ENCODE measurements around the gene MTCH2. TPM values are rescaled to one million over a fixed set of nuclear protein-coding genes. Genes with fewer than 3 reads are reported as not detected.
A peak's percentile ranks its signal among the peaks of the same experiment; 100 is the strongest.
"Not testable (repeated sequence)": the region's sequence is repeated elsewhere in the genome, so short reads cannot be mapped to it uniquely, and the experiment has no call there.

Gene MTCH2
- total RNA-seq, result 111 TPM
- long read RNA-seq, transcript MTCH2-201 (13 exons, 2,587 nt), result major isoform, 122 of 150 reads
- long read RNA-seq, partial matches to known transcripts, result 10 of 150 reads
- long read RNA-seq, other reads (novel, unspliced or antisense), result 17 of 150 reads

- peak; percentile 98 for ATAC-seq (ENCODE audit: poor library complexity)
- intact Hi-C loops (cut with DNase I), result loop anchor here (10.0 kb wide), 2 partner anchors 73 to 193 kb away; partner anchors contain the start of gene AGBL2
- peak; percentile 96 for DNase-seq
Measured at GRCh38 chr11:47642099-47642855, at the start of gene MTCH2. MTCH2 (minus strand) TSS chr11:47642559; CDS start chr11:47642465, 94 bp downstream.

DNA sequence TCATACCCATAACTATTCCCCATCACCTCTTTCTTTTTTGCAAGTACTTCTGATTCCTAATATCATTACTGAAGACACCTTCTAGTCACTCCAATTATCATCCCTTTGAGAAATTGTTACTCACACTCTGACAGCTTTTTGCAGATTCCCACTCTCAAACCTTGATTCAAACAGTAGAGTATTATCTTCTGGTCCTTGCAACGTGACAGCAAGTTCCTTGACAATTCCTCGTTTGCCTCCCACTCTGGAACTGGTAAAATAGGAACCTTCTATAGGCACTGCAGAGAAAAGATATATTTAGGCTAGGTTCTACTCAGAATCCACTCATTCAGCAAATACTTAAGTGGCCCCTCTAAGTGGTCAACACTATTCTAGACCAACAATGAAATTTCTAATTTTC is 49.6 kb upstream of the MTCH2 start:
- intact Hi-C loops (cut with DNase I), result no loop called here
- DNase-seq (no peak), ATAC-seq (ENCODE audit: poor library complexity) (no peak)

- DNase-seq (no peak), ATAC-seq (ENCODE audit: poor library complexity) (no peak)
- intact Hi-C loops (cut with DNase I), result no loop called here
Measured at GRCh38 chr11:47689480-47689879, 47.1 kb upstream of the MTCH2 start.

- DNase-seq, result no peak
- intact Hi-C loops (cut with DNase I), result no loop called here
- ATAC-seq (ENCODE audit: poor library complexity), result no peak
Measured at GRCh38 chr11:47688991-47689390, 46.6 kb upstream of the MTCH2 start.

GRCh38 chr11:47688111-47688510 is 45.8 kb upstream of the MTCH2 start:
- DNase-seq, result no peak
- intact Hi-C loops (cut with DNase I), result no loop called here

GRCh38 chr11:47686704-47687103 is 44.3 kb upstream of the MTCH2 start:
- intact Hi-C loops (cut with DNase I); DNase-seq; ATAC-seq (ENCODE audit: poor library complexity): not testable (repeated sequence)

More at GRCh38 chr11:47688111-47688510, 45.8 kb upstream of the MTCH2 start:
- no peak for ATAC-seq (ENCODE audit: poor library complexity)

DNA sequence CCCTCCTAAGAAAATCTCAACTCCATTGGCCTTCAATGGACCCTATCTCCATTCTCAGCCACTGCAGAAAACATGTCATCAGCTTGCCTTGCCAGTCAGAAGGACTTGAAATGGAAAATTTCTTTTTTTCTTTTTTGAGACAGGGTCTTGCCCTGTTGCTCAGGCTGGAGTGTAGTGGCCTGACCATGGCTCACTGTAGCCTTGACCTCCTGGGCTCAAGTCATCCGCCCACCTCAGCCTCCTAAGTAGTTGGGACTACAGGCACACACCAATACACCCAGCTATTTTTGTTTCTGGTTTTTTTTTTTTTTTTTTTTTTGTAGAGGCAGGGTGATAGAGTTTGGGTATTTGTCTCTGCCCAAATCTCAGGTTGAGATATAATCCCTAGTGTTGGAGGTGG is 43.8 kb upstream of the MTCH2 start:
- ATAC-seq (ENCODE audit: poor library complexity), result no peak
- no peak for DNase-seq
- intact Hi-C loops (cut with DNase I), result no loop called here

GRCh38 chr11:47675851-47676250 is 33.5 kb upstream of the MTCH2 start:
- DNase-seq (no peak), ATAC-seq (ENCODE audit: poor library complexity) (no peak)
- intact Hi-C loops (cut with DNase I), result no loop called here

DNA sequence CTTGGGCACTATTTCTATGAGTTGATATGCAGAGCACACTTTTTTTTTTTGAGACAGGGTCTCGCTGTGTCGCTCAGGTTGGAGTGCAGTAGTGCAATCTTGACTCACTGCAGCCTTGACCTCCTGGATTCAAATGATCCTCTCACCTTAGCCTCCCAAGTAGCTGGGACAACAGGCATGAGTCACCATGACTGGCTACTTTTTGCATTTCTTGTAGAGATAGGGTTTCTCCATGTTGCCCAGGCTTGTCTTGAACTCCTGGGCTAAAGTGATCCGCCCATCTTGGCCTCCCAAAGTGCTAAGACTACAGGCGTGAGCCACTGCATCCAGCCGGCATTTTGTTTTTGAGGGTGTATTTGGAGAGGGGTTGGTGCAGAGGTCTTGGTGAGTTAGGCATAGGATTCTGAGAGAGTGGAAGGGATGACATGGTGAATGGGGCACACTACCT is 29.9 kb upstream of the MTCH2 start:
- DNase-seq, result no peak
- intact Hi-C loops (cut with DNase I), result no loop called here
- no peak for ATAC-seq (ENCODE audit: poor library complexity)

DNA sequence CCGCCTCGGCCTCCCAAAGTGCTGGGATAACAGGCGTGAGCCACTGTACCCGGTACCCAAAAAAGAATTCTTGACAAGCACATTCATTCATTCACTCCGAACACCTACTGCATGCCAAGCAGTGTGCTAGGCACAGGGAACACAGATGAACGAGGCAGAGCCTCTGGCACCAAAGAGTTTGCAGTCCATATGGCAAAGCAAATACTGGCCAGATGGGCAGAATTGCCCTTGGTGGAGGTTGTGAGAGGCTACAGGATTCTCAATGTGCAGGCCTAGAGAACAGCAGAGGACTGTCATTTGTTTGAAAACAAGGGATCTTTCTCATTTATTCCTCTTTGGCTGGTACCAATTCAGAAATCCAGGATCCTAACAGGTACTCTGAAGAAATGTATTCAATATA is 27.5 kb upstream of the MTCH2 start:
- no peak for DNase-seq
- no peak for ATAC-seq (ENCODE audit: poor library complexity)
- intact Hi-C loops (cut with DNase I), result no loop called here

GRCh38 chr11:47668665-47669064 is 26.3 kb upstream of the MTCH2 start:
- DNase-seq (no peak), ATAC-seq (ENCODE audit: poor library complexity) (no peak)
- intact Hi-C loops (cut with DNase I), result no loop called here

DNA sequence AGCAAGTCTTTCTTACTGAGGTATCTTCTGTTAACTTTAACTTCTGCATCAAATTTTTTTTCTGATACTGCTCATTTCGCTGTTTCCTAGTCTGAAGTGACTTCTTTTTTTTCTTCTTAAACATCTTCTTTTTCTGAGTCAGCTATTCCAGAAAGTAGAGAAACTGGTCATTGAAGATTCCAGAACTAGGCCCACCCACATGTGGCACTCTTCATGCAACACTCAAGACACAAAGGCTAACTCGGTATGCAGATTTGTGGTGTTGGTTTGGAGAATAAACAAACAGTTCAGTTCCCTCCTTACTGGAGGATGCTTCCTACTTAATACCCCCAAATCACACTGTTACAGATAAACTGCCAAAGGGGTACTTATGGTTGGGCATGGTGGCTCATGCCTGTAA is 25.2 kb upstream of the MTCH2 start:
- no peak for DNase-seq
- ATAC-seq (ENCODE audit: poor library complexity), result no peak
- intact Hi-C loops (cut with DNase I), result no loop called here

DNA sequence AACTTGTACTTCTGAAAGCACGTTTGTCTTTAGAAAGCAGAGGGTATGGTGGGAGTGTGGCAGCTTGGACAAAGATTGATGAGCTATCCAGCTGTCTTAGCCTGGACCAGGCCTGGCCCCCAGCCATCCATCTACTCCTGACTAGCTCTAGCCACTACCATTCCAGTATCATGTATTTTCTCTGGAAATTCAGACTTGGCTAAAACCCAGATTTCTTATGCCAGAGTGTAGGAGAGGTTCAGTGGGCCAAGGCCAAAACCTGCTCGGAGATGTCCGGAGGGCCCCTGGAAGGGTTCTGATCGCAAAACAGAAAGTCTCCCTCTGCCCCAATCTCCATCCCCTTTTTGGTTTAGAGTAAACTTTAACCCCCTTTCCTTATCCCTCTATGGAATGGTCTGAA is 24.8 kb upstream of the MTCH2 start:
- no peak for DNase-seq
- intact Hi-C loops (cut with DNase I), result no loop called here
- no peak for ATAC-seq (ENCODE audit: poor library complexity)

- ATAC-seq (ENCODE audit: poor library complexity); DNase-seq; intact Hi-C loops (cut with DNase I): not testable (repeated sequence)
Measured at GRCh38 chr11:47664936-47665335, 22.6 kb upstream of the MTCH2 start.

GRCh38 chr11:47661245-47661644 is 18.9 kb upstream of the MTCH2 start:
- ATAC-seq (ENCODE audit: poor library complexity) (no peak), DNase-seq (no peak)
- intact Hi-C loops (cut with DNase I), result no loop called here

DNA sequence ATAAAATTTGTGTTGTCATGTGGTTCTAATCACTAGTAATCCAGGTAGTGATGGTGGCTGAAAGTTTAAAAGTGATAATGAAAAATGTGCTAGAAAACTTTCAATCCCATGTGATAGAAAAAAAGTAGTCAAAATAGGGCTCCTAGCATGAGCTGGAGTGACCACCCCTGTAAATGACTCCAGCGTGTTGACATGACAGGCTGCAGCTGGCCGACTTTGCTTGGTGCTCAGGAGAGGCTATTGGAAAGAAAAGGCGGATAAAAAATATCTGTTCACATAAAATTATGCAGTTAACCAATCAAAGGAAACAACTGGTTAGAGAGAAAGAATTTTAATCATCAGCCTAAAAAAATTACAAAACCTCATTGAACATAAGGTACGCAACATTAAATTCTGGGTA is 16.9 kb upstream of the MTCH2 start:
- intact Hi-C loops (cut with DNase I), result no loop called here
- DNase-seq (no peak), ATAC-seq (ENCODE audit: poor library complexity) (no peak)

DNA sequence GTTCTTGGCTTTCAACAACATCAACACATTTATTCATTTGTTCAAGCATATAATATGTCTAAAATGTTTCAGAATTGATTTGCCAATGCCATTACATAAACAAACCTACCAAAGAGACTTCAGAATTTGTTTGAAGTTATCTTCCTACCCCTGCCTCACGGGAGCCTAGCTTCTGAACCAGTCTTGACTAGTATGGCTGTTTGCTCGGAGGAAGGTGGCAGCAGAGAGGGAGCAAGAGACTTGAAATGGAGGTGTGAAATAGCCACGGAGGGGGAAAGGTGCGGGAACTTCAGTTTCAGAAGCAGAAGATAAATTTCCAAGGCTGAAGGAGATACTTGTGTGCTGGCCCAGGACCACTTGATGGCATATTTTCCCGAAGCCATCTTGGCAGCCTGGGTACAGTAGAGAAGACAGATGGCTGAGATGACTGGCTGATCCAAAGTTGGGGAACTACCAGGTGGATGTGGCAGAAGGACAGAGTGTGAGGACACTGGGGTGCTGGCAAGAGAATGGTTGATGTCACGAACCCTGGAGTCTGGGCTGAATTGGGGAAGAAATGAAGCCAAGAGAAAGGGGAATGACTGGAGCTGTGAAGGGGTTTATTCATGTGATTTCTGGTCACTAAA is 14.0 kb upstream of the MTCH2 start:
- intact Hi-C loops (cut with DNase I), result no loop called here
- ATAC-seq (ENCODE audit: poor library complexity), result no peak

DNA sequence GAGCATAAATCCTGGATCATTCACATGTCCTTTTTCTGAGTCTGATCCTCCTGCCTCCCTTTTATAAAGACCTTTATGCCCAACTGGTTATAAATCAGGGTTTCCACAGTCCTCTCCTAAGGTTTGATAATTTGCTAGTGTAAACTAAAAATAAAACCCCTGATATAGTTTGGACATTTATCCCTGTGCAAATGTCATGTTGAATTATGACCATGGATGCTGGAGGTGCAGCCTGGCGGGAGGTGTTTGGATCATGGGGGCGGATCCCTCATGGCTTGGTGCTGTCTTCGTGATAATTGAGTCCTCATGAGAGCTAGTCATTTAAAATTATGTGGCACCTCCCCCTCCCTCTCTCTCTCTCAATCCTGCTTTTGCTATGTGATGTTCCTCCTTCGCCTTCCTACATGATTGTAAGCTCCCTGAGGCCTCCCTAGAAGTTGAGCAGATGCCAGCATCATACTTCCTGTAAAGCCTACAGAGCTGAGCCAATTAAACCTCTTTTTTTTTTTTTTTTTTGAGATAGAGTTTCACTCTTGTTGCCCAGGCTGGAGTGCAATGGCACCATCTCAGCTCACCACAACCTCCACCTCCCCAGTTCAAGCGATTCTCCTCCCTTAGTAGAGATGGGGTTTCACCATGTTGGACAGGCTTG is 9.6 kb upstream of the MTCH2 start:
- no peak for ATAC-seq (ENCODE audit: poor library complexity)
- intact Hi-C loops (cut with DNase I), result no loop called here

More for the DNA sequence above, 14.0 kb upstream of the MTCH2 start:
- no peak for DNase-seq

GRCh38 chr11:47649276-47649675 is 6.9 kb upstream of the MTCH2 start:
- ATAC-seq (ENCODE audit: poor library complexity) (no peak), DNase-seq (no peak)
- intact Hi-C loops (cut with DNase I), result loop anchor here (10.0 kb wide), 2 partner anchors 66 to 186 kb away; partner anchors contain the start of gene AGBL2

More for the DNA sequence above, 9.6 kb upstream of the MTCH2 start:
- DNase-seq, result no peak

Measured in Right ventricle myocardium superior (tissue), 1 donor.